ENCODE measurements around the gene RAB5IF.

RAB5IF gene

GRCh38 chr20:36573103-36573797 is 32.3 kb upstream of the RAB5IF start, which contains the start of gene TGIF2:
Gene TGIF2, plus strand, starts transcription at chr20:36573597. Its CDS starts 5,178 bp downstream, at chr20:36578775.
- Histone ChIP-seq H3K4me1 (ENCODE audit: control insufficient read depth, insufficient read depth, low read length, poor library complexity, severe bottlenecking) (peaks cover 21% of the 10 kb centered on the region), H3K4me3 (ENCODE audit: extremely low read depth, insufficient read depth, low read length, poor library complexity, severe bottlenecking) (peak within 1 kb of the TSS; percentile 97), H3K27ac (ENCODE audit: low read depth, low read length, severe bottlenecking) (peak within 1 kb of the TSS; percentile 93), H3K36me3 (ENCODE audit: control insufficient read depth, insufficient read depth, low read length) (peaks cover 19% of the 10 kb centered on the region), H3K9me3 (ENCODE audit: control insufficient read depth, low read length) (no peaks in the 10 kb centered on the region)
- 0 to 1% methylated on average over 30 to 36 of the region's 80 CpGs for WGBS, 2 experiments (ENCODE audit: insufficient coverage in 2 of 2)

GRCh38 chr20:36573798-36574365 is 31.7 kb upstream of the RAB5IF start:
- H3K9me3 ChIP-seq (ENCODE audit: control insufficient read depth, low read length): no peaks in the 10 kb centered on the region

GRCh38 chr20:36574366-36575135 is 31.0 kb upstream of the RAB5IF start:
- no peaks in the 10 kb centered on the region for H3K9me3 ChIP-seq (ENCODE audit: control insufficient read depth, low read length)
- peak overlapping the region; percentile 91 for H3K27ac ChIP-seq (ENCODE audit: low read depth, low read length, severe bottlenecking)
- H3K36me3 ChIP-seq (ENCODE audit: control insufficient read depth, insufficient read depth, low read length): peaks cover 30% of the 10 kb centered on the region
- 1 to 2% methylated on average over 30 to 47 of the region's 69 CpGs for WGBS, 2 experiments (ENCODE audit: insufficient coverage in 2 of 2)
- H3K4me1 ChIP-seq (ENCODE audit: control insufficient read depth, insufficient read depth, low read length, poor library complexity, severe bottlenecking): peaks cover 21% of the 10 kb centered on the region
- H3K4me3 ChIP-seq (ENCODE audit: extremely low read depth, insufficient read depth, low read length, poor library complexity, severe bottlenecking): peak overlapping the region; percentile 97

More at GRCh38 chr20:36573798-36574365, 31.7 kb upstream of the RAB5IF start:
- H3K4me1 ChIP-seq (ENCODE audit: control insufficient read depth, insufficient read depth, low read length, poor library complexity, severe bottlenecking): peaks cover 21% of the 10 kb centered on the region
- WGBS, 2 experiments (ENCODE audit: insufficient coverage in 2 of 2): 0 to 1% methylated on average over 24 to 26 of the region's 53 CpGs
- H3K4me3 ChIP-seq (ENCODE audit: extremely low read depth, insufficient read depth, low read length, poor library complexity, severe bottlenecking): peak overlapping the region; percentile 97
- H3K36me3 ChIP-seq (ENCODE audit: control insufficient read depth, insufficient read depth, low read length): peaks cover 25% of the 10 kb centered on the region
- H3K27ac ChIP-seq (ENCODE audit: low read depth, low read length, severe bottlenecking): peak overlapping the region; percentile 91

GRCh38 chr20:36576081-36576445 is 29.5 kb upstream of the RAB5IF start:
- Histone ChIP-seq H3K27ac (ENCODE audit: low read depth, low read length, severe bottlenecking) (no peak overlapping the region), H3K4me3 (ENCODE audit: extremely low read depth, insufficient read depth, low read length, poor library complexity, severe bottlenecking) (no peak overlapping the region), H3K9me3 (ENCODE audit: control insufficient read depth, low read length) (no peaks in the 10 kb centered on the region), H3K4me1 (ENCODE audit: control insufficient read depth, insufficient read depth, low read length, poor library complexity, severe bottlenecking) (peaks cover 14% of the 10 kb centered on the region), H3K36me3 (ENCODE audit: control insufficient read depth, insufficient read depth, low read length) (peaks cover 46% of the 10 kb centered on the region)
- 90 to 100% methylated on average over 1 of the region's 1 CpG for WGBS, 2 experiments (ENCODE audit: insufficient coverage in 2 of 2)

GRCh38 chr20:36578356-36579041 is 27.1 kb upstream of the RAB5IF start:
- Histone ChIP-seq H3K9me3 (ENCODE audit: control insufficient read depth, low read length) (no peaks in the 10 kb centered on the region), H3K27ac (ENCODE audit: low read depth, low read length, severe bottlenecking) (no peak overlapping the region), H3K4me1 (ENCODE audit: control insufficient read depth, insufficient read depth, low read length, poor library complexity, severe bottlenecking) (peaks cover 5% of the 10 kb centered on the region), H3K4me3 (ENCODE audit: extremely low read depth, insufficient read depth, low read length, poor library complexity, severe bottlenecking) (no peak overlapping the region), H3K36me3 (ENCODE audit: control insufficient read depth, insufficient read depth, low read length) (peaks cover 67% of the 10 kb centered on the region)
- 96 to 100% methylated on average over 15 of the region's 15 CpGs for WGBS, 2 experiments (ENCODE audit: insufficient coverage in 2 of 2)

- no peak overlapping the region for H3K4me3 ChIP-seq (ENCODE audit: extremely low read depth, insufficient read depth, low read length, poor library complexity, severe bottlenecking)
- H3K4me1 ChIP-seq (ENCODE audit: control insufficient read depth, insufficient read depth, low read length, poor library complexity, severe bottlenecking): peaks cover 8% of the 10 kb centered on the region
- H3K27ac ChIP-seq (ENCODE audit: low read depth, low read length, severe bottlenecking): no peak overlapping the region
- peaks cover 68% of the 10 kb centered on the region for H3K36me3 ChIP-seq (ENCODE audit: control insufficient read depth, insufficient read depth, low read length)
- whole genome bisulfite sequencing, 2 experiments (ENCODE audit: insufficient coverage in 2 of 2): 75% methylated on average over 1 of the region's 2 CpGs; no CpG with 5 or more reads in 1 of the 2 experiments
- no peaks in the 10 kb centered on the region for H3K9me3 ChIP-seq (ENCODE audit: control insufficient read depth, low read length)
Measured at GRCh38 chr20:36579996-36580545, 25.5 kb upstream of the RAB5IF start.

- 96 to 100% methylated on average over 2 to 4 of the region's 4 CpGs for WGBS, 2 experiments (ENCODE audit: insufficient coverage in 2 of 2)
- peaks cover 62% of the 10 kb centered on the region for H3K36me3 ChIP-seq (ENCODE audit: control insufficient read depth, insufficient read depth, low read length)
- H3K4me3 ChIP-seq (ENCODE audit: extremely low read depth, insufficient read depth, low read length, poor library complexity, severe bottlenecking): no peak overlapping the region
Measured at GRCh38 chr20:36582322-36582721, 23.3 kb upstream of the RAB5IF start.

GRCh38 chr20:36582821-36583220 is 22.8 kb upstream of the RAB5IF start:
- H3K27ac ChIP-seq (ENCODE audit: low read depth, low read length, severe bottlenecking): no peak overlapping the region
- no peaks in the 10 kb centered on the region for H3K9me3 ChIP-seq (ENCODE audit: control insufficient read depth, low read length)
- H3K36me3 ChIP-seq (ENCODE audit: control insufficient read depth, insufficient read depth, low read length): peaks cover 63% of the 10 kb centered on the region
- 86 to 88% methylated on average over 4 of the region's 4 CpGs for WGBS, 2 experiments (ENCODE audit: insufficient coverage in 2 of 2)
- peaks cover 8% of the 10 kb centered on the region for H3K4me1 ChIP-seq (ENCODE audit: control insufficient read depth, insufficient read depth, low read length, poor library complexity, severe bottlenecking)
- H3K4me3 ChIP-seq (ENCODE audit: extremely low read depth, insufficient read depth, low read length, poor library complexity, severe bottlenecking): no peak overlapping the region

More at GRCh38 chr20:36582322-36582721, 23.3 kb upstream of the RAB5IF start:
- Histone ChIP-seq H3K27ac (ENCODE audit: low read depth, low read length, severe bottlenecking) (no peak overlapping the region), H3K9me3 (ENCODE audit: control insufficient read depth, low read length) (no peaks in the 10 kb centered on the region), H3K4me1 (ENCODE audit: control insufficient read depth, insufficient read depth, low read length, poor library complexity, severe bottlenecking) (peaks cover 8% of the 10 kb centered on the region)

GRCh38 chr20:36584018-36584481 is 21.5 kb upstream of the RAB5IF start:
- no peak overlapping the region for H3K27ac ChIP-seq (ENCODE audit: low read depth, low read length, severe bottlenecking)
- H3K4me3 ChIP-seq (ENCODE audit: extremely low read depth, insufficient read depth, low read length, poor library complexity, severe bottlenecking): no peak overlapping the region
- no peaks in the 10 kb centered on the region for H3K9me3 ChIP-seq (ENCODE audit: control insufficient read depth, low read length)
- no CpG with 5 or more reads among the region's 2 CpGs for WGBS, 2 experiments (ENCODE audit: insufficient coverage in 2 of 2)
- H3K4me1 ChIP-seq (ENCODE audit: control insufficient read depth, insufficient read depth, low read length, poor library complexity, severe bottlenecking): peaks cover 8% of the 10 kb centered on the region
- peaks cover 60% of the 10 kb centered on the region for H3K36me3 ChIP-seq (ENCODE audit: control insufficient read depth, insufficient read depth, low read length)
